AG10803 (cell line): ENCODE results near the gene CDC42BPB.

ENCODE experiments used
- DNase-seq: peaks from one replicate; pipeline ENCODE4 v3.0.0; 2010; ENCODE audit warnings: low read depth
- H3K4me3 ChIP-seq: 2 replicates; pipeline ENCODE4 v1.5.1; 2011; ENCODE audit warnings: mild to moderate bottlenecking, low read length, control low read depth
- TF ChIP-seq, protein P1 (sequence below): conservative IDR thresholded peaks from 2 replicates; pipeline ENCODE4 v1.5.1; 2011; ENCODE audit warnings: mild to moderate bottlenecking, low read length, control low read depth, inconsistent platforms

Gene CDC42BPB

DNA sequence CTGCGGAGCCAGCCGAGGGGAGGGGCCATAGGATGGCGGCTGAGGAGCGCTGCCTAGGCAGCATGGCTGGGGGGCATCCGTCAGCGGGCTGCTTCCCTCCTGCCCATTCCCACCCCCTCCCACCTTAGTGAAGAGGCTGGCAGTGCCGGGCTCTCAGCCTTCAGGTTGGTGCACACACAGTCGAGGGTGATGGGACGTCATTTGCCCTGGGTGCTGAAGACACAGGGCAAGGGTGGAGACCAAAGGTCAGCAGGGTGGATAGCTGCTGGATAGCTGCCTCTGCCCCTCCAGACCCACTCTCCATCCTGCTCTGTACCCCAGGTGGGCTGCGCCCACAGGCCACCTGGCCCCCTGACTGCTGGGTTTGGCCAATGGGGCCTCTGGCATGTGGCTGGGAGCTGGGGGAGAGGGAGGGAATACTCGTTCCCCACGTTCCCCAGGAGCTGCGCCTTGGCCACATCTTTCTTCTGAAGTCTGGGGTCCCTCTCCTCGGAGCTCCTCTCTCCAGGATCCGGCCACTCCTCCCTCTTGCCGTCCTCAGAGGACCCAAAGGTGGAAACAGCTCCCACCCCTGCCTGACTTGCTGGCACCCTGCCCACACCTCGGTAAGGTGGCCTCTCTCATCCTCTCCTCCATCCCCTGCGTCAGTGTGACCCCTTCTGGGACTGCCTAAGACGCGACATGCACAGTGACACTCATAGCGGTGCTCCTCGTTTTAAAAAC is 11.2 kb upstream of the CDC42BPB start:
- no peak for DNase-seq
- no peak overlapping the region for H3K4me3 ChIP-seq
- TF ChIP-seq, protein P1, sequence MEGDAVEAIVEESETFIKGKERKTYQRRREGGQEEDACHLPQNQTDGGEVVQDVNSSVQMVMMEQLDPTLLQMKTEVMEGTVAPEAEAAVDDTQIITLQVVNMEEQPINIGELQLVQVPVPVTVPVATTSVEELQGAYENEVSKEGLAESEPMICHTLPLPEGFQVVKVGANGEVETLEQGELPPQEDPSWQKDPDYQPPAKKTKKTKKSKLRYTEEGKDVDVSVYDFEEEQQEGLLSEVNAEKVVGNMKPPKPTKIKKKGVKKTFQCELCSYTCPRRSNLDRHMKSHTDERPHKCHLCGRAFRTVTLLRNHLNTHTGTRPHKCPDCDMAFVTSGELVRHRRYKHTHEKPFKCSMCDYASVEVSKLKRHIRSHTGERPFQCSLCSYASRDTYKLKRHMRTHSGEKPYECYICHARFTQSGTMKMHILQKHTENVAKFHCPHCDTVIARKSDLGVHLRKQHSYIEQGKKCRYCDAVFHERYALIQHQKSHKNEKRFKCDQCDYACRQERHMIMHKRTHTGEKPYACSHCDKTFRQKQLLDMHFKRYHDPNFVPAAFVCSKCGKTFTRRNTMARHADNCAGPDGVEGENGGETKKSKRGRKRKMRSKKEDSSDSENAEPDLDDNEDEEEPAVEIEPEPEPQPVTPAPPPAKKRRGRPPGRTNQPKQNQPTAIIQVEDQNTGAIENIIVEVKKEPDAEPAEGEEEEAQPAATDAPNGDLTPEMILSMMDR, result no peak

DNA sequence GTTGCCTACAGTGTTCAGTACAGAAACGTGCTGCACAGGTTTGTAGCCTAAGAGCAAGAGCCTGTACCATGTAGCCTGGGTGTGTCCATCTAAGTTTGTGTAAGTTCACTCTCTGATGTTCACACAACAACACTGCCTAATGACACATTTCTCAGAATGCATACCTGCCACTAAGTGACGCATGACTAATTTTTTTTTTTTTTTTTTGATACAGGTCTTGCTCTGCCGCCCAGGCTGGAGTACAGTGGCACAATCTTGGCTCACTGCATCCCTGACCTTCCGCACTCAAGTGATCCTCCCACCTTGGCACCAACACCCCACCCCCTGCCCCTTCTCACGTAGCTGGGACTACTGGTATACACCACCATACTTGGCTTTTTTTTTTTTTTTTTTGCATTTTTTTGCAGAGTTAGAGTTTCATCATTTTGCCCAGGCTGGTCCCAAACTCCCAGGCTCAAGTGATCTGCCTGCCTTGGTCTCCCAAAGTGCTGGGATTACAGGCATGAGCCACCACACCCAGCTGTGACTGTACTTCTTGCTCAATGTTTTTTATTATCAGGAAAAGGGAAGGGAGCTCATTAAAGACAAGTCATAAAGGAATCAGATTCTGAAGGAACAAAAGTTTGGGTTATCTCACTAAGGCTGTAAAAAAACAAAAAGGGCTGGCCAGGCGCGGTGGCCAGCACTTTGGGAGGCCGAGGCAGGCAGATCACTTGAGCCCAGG is 10.0 kb upstream of the CDC42BPB start:
- H3K4me3 ChIP-seq, result no peak overlapping the region
- TF ChIP-seq, protein P1, result no peak
- peak; percentile 81 for DNase-seq

DNA sequence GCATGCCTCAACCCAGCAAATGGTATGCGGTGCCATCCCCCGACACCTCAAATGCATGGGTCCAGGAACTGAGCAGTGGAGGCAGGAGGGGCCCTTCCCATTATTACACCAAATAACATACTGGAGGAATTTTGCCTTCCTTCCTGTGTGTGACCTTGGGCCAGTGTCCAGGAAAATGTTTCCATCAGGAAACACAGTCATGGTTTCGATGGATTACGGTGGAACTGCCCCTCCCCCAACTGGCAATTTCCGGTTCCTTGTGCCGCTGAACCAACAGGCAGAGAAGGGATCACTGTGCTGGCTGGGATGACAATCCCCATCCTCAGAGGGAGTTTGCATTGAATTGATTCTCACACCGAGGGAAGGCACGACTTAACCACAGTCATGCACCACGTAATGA is 9.1 kb upstream of the CDC42BPB start:
- H3K4me3 ChIP-seq, result no peak overlapping the region
- TF ChIP-seq, protein P1, result no peak
- DNase-seq, result no peak

DNA sequence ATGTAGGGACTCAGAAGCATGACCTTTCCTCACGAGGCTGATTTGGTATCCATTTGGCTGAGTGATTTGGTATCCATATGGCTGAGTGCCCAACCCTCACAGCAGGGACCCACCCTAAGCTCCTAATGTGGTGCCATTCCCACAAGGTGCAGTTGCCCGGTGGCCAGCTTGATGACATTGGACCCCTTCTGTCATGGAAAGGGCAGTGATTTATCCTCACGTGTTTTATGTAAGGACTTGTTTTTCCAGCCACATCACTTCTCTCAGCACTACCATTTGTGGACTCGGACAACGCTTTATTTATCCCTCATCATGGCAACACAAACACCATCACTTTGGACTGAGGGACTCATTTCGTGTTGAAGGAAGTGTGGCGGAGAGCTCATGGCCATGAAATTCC is 8.5 kb upstream of the CDC42BPB start:
- DNase-seq, result no peak
- TF ChIP-seq, protein P1, result no peak
- H3K4me3 ChIP-seq, result no peak overlapping the region

DNA sequence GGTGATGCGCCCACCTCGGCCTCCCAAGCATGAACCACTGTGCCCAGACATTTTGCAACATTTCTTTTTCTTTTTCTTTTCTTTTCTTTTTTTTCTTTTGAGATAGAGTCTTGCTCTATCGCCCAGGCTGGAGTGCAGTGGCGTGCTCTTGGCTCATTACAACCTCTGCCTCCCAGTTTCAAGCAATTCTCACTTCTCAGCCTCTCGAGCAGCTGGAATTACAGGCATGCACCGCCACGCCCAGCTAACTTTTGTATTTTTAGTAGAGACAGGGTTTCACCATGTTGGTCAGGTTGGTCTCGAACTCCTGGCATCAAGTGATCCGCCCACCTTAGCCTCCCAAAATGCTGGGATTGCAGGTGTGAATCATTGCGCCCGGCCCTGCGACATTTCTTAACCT is 7.6 kb upstream of the CDC42BPB start:
- no peak for DNase-seq
- no peak overlapping the region for H3K4me3 ChIP-seq
- TF ChIP-seq, protein P1, result no peak

DNA sequence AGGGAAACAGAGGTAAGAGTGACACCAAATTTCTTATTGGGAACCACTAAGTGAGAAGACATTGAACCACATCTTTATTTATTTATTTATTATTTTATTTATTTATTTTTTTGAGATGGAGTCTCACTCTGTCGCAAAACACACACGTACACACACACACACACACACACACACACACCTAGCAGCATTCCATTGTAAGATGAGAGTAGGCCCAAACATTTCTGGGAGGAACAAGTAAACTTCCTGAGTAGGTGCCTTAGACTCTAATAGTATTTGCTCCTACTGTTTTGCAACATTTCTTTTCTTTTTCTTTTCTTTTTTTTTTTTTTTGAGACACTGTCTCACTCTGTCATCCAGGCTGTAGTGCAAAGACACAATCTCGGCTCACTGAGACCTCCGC is 7.1 kb upstream of the CDC42BPB start:
- no peak overlapping the region for H3K4me3 ChIP-seq
- TF ChIP-seq, protein P1, result no peak
- DNase-seq, result no peak

DNA sequence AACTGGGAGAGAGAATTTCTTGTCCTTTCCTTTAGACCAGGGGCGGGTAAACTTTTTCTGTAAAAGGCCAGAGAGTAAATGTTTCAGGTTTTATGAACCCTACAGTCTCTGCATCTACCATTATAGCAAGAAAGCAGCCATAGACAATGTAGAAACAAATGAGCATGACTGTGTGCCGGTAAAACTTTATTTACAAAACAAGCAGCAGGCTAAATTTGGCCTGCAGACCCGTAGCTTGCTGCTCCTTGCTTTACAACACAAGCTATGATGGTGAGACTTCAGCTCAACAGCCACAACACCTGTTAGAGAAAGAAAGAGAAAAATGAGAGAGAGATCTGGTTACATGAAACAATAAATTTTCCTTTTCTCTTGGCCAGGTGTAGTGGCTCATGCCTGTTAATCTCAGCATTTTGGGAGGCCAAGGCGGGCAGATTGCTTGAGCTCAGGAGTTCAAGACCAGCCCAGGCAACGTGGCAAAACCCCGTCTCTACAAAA is 4.2 kb upstream of the CDC42BPB start:
- H3K4me3 ChIP-seq, result no peak overlapping the region
- TF ChIP-seq, protein P1, result no peak
- no peak for DNase-seq
